K562 (cell line): ENCODE measurements around the gene PSME1. TPM values are rescaled to one million over a fixed set of nuclear protein-coding genes. Genes with fewer than 3 reads are reported as not detected.

Experiments
- AFF4 ChIP-seq: sonication (generic); formaldehyde crosslinking; IDR thresholded peaks from 2 replicates; pipeline ENCODE4 v1.8.0; 2023; ENCODE audit warnings: mild to moderate bottlenecking, missing genetic modification reagents
- DACH1 ChIP-seq: fragments of 450-650 bp; IDR thresholded peaks from 2 replicates; pipeline ENCODE4 v1.6.1; 2018; ENCODE audit not compliant: partially characterized antibody
- HBP1 ChIP-seq: fragments of 450-650 bp; formaldehyde crosslinking; IDR thresholded peaks from 2 replicates; pipeline ENCODE4 v1.4.0; 2022; ENCODE audit warnings: missing genetic modification characterization
- HCFC1 ChIP-seq: IDR thresholded peaks from 2 replicates; pipeline ENCODE4 v1.6.1; 2012; ENCODE audit warnings: low read depth, low read length, improper control_type of control experiment
- HDAC1 ChIP-seq, 2 experiments: fragments of 450-650 bp; IDR thresholded peaks; 2 replicates each; pipeline ENCODE4 v1.6.1; 2016 to 2017; ENCODE audit warnings: inconsistent platforms in 1 of 2, mild to moderate bottlenecking in 1 of 2, moderate library complexity in 1 of 2
- HMG20B ChIP-seq: fragments of 250-450 bp; sonication (Bioruptor Pico); IDR thresholded peaks from 2 replicates; pipeline ENCODE4 v1.5.0; 2021; ENCODE audit warnings: mild to moderate bottlenecking
- SIN3B ChIP-seq: fragments of 450-650 bp; IDR thresholded peaks from 2 replicates; pipeline ENCODE4 v1.6.1; 2017; ENCODE audit warnings: low read depth, mild to moderate bottlenecking, moderate library complexity
- STAT5B ChIP-seq: fragments of 250-450 bp; sonication (Bioruptor Pico); IDR thresholded peaks from 2 replicates; pipeline ENCODE4 v1.8.0; 2021; ENCODE audit warnings: mild to moderate bottlenecking, inconsistent platforms
- TBL1XR1 ChIP-seq, 2 experiments: IDR thresholded peaks; 2 replicates each; pipeline ENCODE4 v1.6.1; 2012; ENCODE audit warnings: improper control_type of control experiment in 2 of 2, low read length in 2 of 2, mild to moderate bottlenecking in 1 of 2
- TSC22D4 ChIP-seq: fragments of 450-650 bp; IDR thresholded peaks from 2 replicates; pipeline ENCODE4 v1.6.1; 2016; ENCODE audit warnings: missing genetic modification characterization, missing biosample characterization, control low read depth
- ZFP1 ChIP-seq: fragments of 450-650 bp; formaldehyde crosslinking; IDR thresholded peaks from 2 replicates; pipeline ENCODE4 v1.4.0; 2020; ENCODE audit warnings: mild to moderate bottlenecking, mixed read lengths
- ZNF764 ChIP-seq: fragments of 250-450 bp; sonication (Bioruptor Pico); IDR thresholded peaks from 2 replicates; pipeline ENCODE4 v1.4.0; 2020; ENCODE audit warnings: low read depth, mild to moderate bottlenecking, moderate library complexity
- ZNF77 ChIP-seq: fragments of 250-450 bp; sonication (Bioruptor Pico); IDR thresholded peaks from 2 replicates; pipeline ENCODE4 v1.5.0; 2020
- polyA plus RNA-seq, 8 experiments: library from polyadenylated mRNA; depleted of rRNA in 4 of 8; stranded (reverse) in 5 of 8; unstranded in 3 of 8; fragments of >200 nt; fragmentation: Nextera tagmentation in 2 of 8; fragmentation: Illumina TruSeq in 1 of 8; extraction: Ambion mirVana in 2 of 8; extraction: Trizol in 1 of 8; gene quantifications; 2 replicates each; pipeline versions ENCODE4 v1.2.1 to v1.2.3, GENCODE V29; 2011 to 2014; ENCODE audit warnings: inconsistent platforms in 1 of 8, missing spikeins in 1 of 8
- total RNA-seq, 7 experiments: library from RNA; depleted of rRNA in 6 of 7; stranded (reverse); fragments of >200 nt in 6 of 7; fragmentation: Illumina TruSeq in 2 of 7; extraction: Trizol in 2 of 7; gene quantifications; 2 replicates each; pipeline versions ENCODE4 v1.2.1 to v1.2.3, GENCODE V29; 2011 to 2021; ENCODE audit warnings: low replicate concordance in 1 of 7

Gene PSME1
- total and polyA plus RNA-seq, 9 of the 15 experiments (the other 6 are each of a cell fraction or from before 2014, with no cell fraction given) = 20.3 to 180 (median 67.5) TPM

- TF ChIP-seq TBL1XR1 (IDR thresholded peaks at IDR 0.05; ENCODE audit: low read length in 2 of 2) (peak in 1 of 2 experiments; percentile 10; a peak in 1 of 4 replicates), HCFC1 (no peak), ZFP1 (CRISPR knock-in tag) (no peak), DACH1 (no peak), TSC22D4 (tag) (no peak), AFF4 (CRISPR knock-in tag) (peak; percentile 74; the same call in 1 of the 2 replicates), STAT5B (CRISPR knock-in tag) (no peak), ZNF764 (CRISPR knock-in tag) (no peak), HBP1 (no peak), HDAC1 (IDR thresholded peaks at IDR 0.05) (peak in 1 of 2 experiments; percentile 43; a peak in 1 of 4 replicates), ZNF77 (no peak), HMG20B (CRISPR knock-in tag) (peak; percentile 18; the same call in 1 of the 2 replicates), SIN3B (peak; percentile 39; the same call in 1 of the 2 replicates)
These were observed 41.8 kb upstream of the PSME1 start, which contains the start of gene PCK2 (continued) for GRCh38 chr14:24093901-24094840.
